ENCODE results near the gene ITGA4. TPM values are rescaled to one million over a fixed set of nuclear protein-coding genes. Genes with fewer than 3 reads are reported as not detected.

Gene ITGA4
- polyA plus RNA-seq, 1 donor (not counting 4 experiments of a cell fraction or from before 2014, with no cell fraction given), result 4.7 TPM

DNA sequence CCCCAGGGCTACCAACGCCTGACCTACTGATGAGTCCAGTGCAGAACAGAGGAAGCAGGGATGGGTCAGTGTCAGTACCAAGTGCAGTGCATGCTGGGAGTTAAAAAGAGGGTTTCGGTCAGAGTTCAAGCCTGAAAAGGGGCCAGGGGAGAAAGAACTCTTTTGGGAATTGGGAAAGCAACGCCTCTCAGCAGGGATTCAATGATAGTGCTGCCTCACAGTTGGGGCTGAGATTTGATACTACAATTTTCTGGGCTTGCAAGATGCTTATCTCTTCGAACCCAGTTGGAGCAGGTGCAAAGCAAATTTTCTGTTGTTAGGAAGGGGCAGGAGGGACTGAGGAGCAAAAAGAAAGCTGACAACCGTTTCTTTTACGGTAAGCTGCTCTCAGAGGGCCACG is 117.1 kb downstream of the ITGA4 start:
- Histone ChIP-seq H3K27ac (ENCODE audit: control insufficient read depth, insufficient read depth, low read length) (no peak overlapping the region), H3K9me1 (ENCODE audit: control insufficient read depth, extremely low read depth, insufficient read depth, low read length) (no peaks in the 10 kb centered on the region), H4K20me1 (ENCODE audit: control insufficient read depth, extremely low read depth, insufficient read depth, low read length) (no peaks in the 10 kb centered on the region), H3K4me1 (ENCODE audit: control insufficient read depth, extremely low read depth, insufficient read depth, low read length) (peaks cover 3% of the 10 kb centered on the region), H3K4me3 (ENCODE audit: control insufficient read depth in 2 of 3, extremely low read depth in 1 of 3, insufficient read depth in 2 of 3, low read depth in 1 of 3, low read length in 3 of 3) (no peak overlapping the region), H3K27me3 (ENCODE audit: control insufficient read depth, extremely low read depth, insufficient read depth, low read length) (no peaks in the 10 kb centered on the region), H3K9ac (ENCODE audit: control insufficient read depth, extremely low read depth, insufficient read depth, low read length) (no peak overlapping the region), H3K4me2 (ENCODE audit: control insufficient read depth, extremely low read depth, insufficient read depth, low read depth, low read length) (no peak overlapping the region), H2AFZ (ENCODE audit: control insufficient read depth, low read length) (no peak overlapping the region), H3K9me3 (ENCODE audit: control insufficient read depth, low read depth, low read length) (no peaks in the 10 kb centered on the region), H3K36me3 (ENCODE audit: control insufficient read depth in 2 of 2, extremely low read depth in 1 of 2, insufficient read depth in 2 of 2, low read length in 2 of 2) (no peaks in the 10 kb centered on the region), H3K79me2 (ENCODE audit: control insufficient read depth, insufficient read depth, low read length) (no peaks in the 10 kb centered on the region)
- DNase-seq (ENCODE audit: low read depth, low spot score), result no peak
- FAIRE-seq, result no peak
- TF ChIP-seq EZH2 (IDR thresholded peaks at IDR 0.05; ENCODE audit: low read length) (no peak), CTCF (optimal IDR thresholded peaks at IDR 0.05 in 1 of 3, IDR thresholded peaks at IDR 0.05 in 1 of 3, conservative IDR thresholded peaks at IDR 0.05 in 1 of 3; ENCODE audit: extremely low read depth in 1 of 3, insufficient read depth in 2 of 3, low read length in 3 of 3) (no peak)
- dilution Hi-C loops (cut with MboI; ENCODE audit: extremely low pct_ligation_motif_present, low sequenced_read_pairs), result no loop called here

- Histone ChIP-seq H3K9me1 (ENCODE audit: control insufficient read depth, extremely low read depth, insufficient read depth, low read length) (no peaks in the 10 kb centered on the region), H3K4me3 (ENCODE audit: control insufficient read depth in 2 of 3, extremely low read depth in 1 of 3, insufficient read depth in 2 of 3, low read depth in 1 of 3, low read length in 3 of 3) (no peak overlapping the region), H3K27me3 (ENCODE audit: control insufficient read depth, extremely low read depth, insufficient read depth, low read length) (no peaks in the 10 kb centered on the region), H3K9me3 (ENCODE audit: control insufficient read depth, low read depth, low read length) (no peaks in the 10 kb centered on the region), H3K79me2 (ENCODE audit: control insufficient read depth, insufficient read depth, low read length) (no peaks in the 10 kb centered on the region), H4K20me1 (ENCODE audit: control insufficient read depth, extremely low read depth, insufficient read depth, low read length) (no peaks in the 10 kb centered on the region), H3K27ac (ENCODE audit: control insufficient read depth, insufficient read depth, low read length) (no peak overlapping the region), H3K36me3 (ENCODE audit: control insufficient read depth in 2 of 2, extremely low read depth in 1 of 2, insufficient read depth in 2 of 2, low read length in 2 of 2) (no peaks in the 10 kb centered on the region), H3K9ac (ENCODE audit: control insufficient read depth, extremely low read depth, insufficient read depth, low read length) (no peak overlapping the region), H3K4me2 (ENCODE audit: control insufficient read depth, extremely low read depth, insufficient read depth, low read depth, low read length) (no peak overlapping the region), H2AFZ (ENCODE audit: control insufficient read depth, low read length) (peak overlapping the region; percentile 14), H3K4me1 (ENCODE audit: control insufficient read depth, extremely low read depth, insufficient read depth, low read length) (peaks cover 3% of the 10 kb centered on the region)
- DNase-seq (ENCODE audit: low read depth, low spot score) (no peak), FAIRE-seq (no peak)
- no peak for TF ChIP-seq CTCF (optimal IDR thresholded peaks at IDR 0.05 in 1 of 3, IDR thresholded peaks at IDR 0.05 in 1 of 3, conservative IDR thresholded peaks at IDR 0.05 in 1 of 3; ENCODE audit: extremely low read depth in 1 of 3, insufficient read depth in 2 of 3, low read length in 3 of 3)
- no peak for TF ChIP-seq EZH2 (IDR thresholded peaks at IDR 0.05; ENCODE audit: low read length)
- dilution Hi-C loops (cut with MboI; ENCODE audit: extremely low pct_ligation_motif_present, low sequenced_read_pairs), result no loop called here
Measured at GRCh38 chr2:181575024-181575649, 118.0 kb downstream of the ITGA4 start.

Measured in keratinocyte (primary cell).